Testis (tissue), 3 donors: ENCODE measurements around the gene RAB7B. TPM values are rescaled to one million over a fixed set of nuclear protein-coding genes. Genes with fewer than 3 reads are reported as not detected.

ENCODE experiments used
- DNase-seq: peaks from one replicate; pipeline ENCODE4 v3.0.0-alpha.2; 2019
- H3K27ac ChIP-seq, 2 donors: fragments of 200-600 bp; sonication (generic); one replicate each; pipeline ENCODE4 v1.5.1; 2019
- H3K27me3 ChIP-seq: fragments of 200-600 bp; sonication (generic); one replicate; pipeline ENCODE4 v1.5.1; 2019
- H3K36me3 ChIP-seq: fragments of 200-600 bp; sonication (generic); one replicate; pipeline ENCODE4 v1.5.1; 2017; ENCODE audit warnings: low read depth; ENCODE audit errors: missing control alignments
- H3K4me1 ChIP-seq: fragments of 200-600 bp; sonication (generic); one replicate; pipeline ENCODE4 v1.5.1; 2019
- H3K4me3 ChIP-seq, 2 donors: fragments of 200-600 bp; sonication (generic); one replicate each; pipeline ENCODE4 v1.5.1; 2017 to 2019
- H3K9me3 ChIP-seq: fragments of 200-600 bp; sonication (generic); one replicate; pipeline ENCODE4 v1.5.1; 2017
- POLR2A ChIP-seq: fragments of 450-650 bp; IDR thresholded peaks from one replicate; pipeline ENCODE4 v1.6.1; 2017; ENCODE audit warnings: antibody characterized with exemption, mild to moderate bottlenecking, moderate library complexity
- WGBS, 2 donors: methylation state at CpG; one replicate each; pipeline ENCODE4 v1.1.5; 2018; 5-methylcytosine and 5-hydroxymethylcytosine counted together
- intact Hi-C: fragments of 100-400 bp; cut with DNase I; formaldehyde crosslinking; loops from one replicate; pipeline ENCODE4 v1.15.1; 2023; ENCODE audit warnings: low total_unique reads
- polyA plus RNA-seq: library from polyadenylated mRNA; stranded (reverse); fragments of 350-450 nt; fragmentation: Illumina TruSeq; extraction: RNeasy Lipid Tissue Mini Kit (QIAGEN cat#74804); gene quantifications from one replicate; pipeline ENCODE4 v1.2.3, GENCODE V29; 2014; ENCODE audit warnings: low read depth, low replicate concordance; ENCODE audit not compliant: insufficient read depth
- total RNA-seq, 2 donors: library from RNA; depleted of rRNA; stranded (reverse); fragments of >200 nt; gene quantifications; one replicate each; pipeline ENCODE4 v1.2.3, GENCODE V29; 2016
- TF ChIP-seq, protein P1 (sequence below), 3 experiments: fragments of 450-650 bp in 2 of 3; fragments of 200-600 bp in 1 of 3; sonication (generic) in 1 of 3; IDR thresholded peaks; one replicate each; pipeline ENCODE4 v1.5.1; 2016 to 2019; ENCODE audit warnings: antibody characterized with exemption in 3 of 3, mild to moderate bottlenecking in 2 of 3, moderate library complexity in 1 of 3

RAB7B gene
- total and polyA plus RNA-seq, 3 donors from 2014 or later = 1.7 to 8.4 (median 6.2) TPM

DNA sequence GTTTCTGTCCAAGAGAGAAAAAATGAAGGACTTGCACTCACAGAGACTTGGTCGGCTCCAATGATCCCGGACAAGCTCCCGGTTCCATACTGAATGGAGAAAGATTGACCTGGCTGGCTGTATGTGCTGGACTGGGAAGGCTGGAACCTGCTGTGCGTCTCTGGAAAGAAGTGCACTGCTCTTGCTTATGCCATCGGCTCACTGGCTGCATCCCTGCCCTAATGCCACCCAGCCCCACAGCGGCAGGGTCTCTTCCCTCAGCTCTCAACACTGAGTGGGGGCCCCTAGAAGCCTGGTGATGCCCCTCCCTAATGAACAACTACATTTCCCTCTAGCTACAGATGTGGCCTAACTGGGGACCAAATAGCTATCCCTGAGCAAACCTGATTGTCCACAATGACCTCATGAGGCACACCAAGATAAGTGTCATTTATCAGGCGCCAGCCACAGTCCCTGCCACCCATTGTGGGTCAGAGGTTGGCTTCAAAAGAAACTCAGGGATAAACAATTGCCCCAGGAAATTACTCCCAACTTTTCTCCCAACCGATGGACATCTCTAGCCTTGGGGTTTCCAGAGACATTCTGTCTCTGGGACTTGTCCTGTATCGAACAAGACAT is 17.9 kb upstream of the RAB7B start:
- WGBS, 2 donors = 88 to 90% methylated on average over 7 to 9 of the region's 9 CpGs

GRCh38 chr1:206020393-206021007 is 17.3 kb upstream of the RAB7B start:
- H3K9me3 ChIP-seq = no peaks in the 10 kb centered on the region
- no peak overlapping the region for H3K27ac ChIP-seq
- intact Hi-C loops = no loop called here
- WGBS, 2 donors = 77 to 81% methylated on average over 4 of the region's 4 CpGs
- no peak for DNase-seq
- H3K4me3 ChIP-seq = no peak overlapping the region
- no peaks in the 10 kb centered on the region for H3K27me3 ChIP-seq
- no peaks in the 10 kb centered on the region for H3K36me3 ChIP-seq
- no peaks in the 10 kb centered on the region for H3K4me1 ChIP-seq
- TF ChIP-seq, protein P1, sequence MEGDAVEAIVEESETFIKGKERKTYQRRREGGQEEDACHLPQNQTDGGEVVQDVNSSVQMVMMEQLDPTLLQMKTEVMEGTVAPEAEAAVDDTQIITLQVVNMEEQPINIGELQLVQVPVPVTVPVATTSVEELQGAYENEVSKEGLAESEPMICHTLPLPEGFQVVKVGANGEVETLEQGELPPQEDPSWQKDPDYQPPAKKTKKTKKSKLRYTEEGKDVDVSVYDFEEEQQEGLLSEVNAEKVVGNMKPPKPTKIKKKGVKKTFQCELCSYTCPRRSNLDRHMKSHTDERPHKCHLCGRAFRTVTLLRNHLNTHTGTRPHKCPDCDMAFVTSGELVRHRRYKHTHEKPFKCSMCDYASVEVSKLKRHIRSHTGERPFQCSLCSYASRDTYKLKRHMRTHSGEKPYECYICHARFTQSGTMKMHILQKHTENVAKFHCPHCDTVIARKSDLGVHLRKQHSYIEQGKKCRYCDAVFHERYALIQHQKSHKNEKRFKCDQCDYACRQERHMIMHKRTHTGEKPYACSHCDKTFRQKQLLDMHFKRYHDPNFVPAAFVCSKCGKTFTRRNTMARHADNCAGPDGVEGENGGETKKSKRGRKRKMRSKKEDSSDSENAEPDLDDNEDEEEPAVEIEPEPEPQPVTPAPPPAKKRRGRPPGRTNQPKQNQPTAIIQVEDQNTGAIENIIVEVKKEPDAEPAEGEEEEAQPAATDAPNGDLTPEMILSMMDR (IDR thresholded peaks at IDR 0.05) = no peak
- TF ChIP-seq POLR2A = no peak

More for the DNA sequence above, 17.9 kb upstream of the RAB7B start:
- Histone ChIP-seq H3K36me3 (no peaks in the 10 kb centered on the region), H3K4me3 (no peak overlapping the region), H3K27ac (no peak overlapping the region), H3K4me1 (no peaks in the 10 kb centered on the region), H3K27me3 (no peaks in the 10 kb centered on the region), H3K9me3 (no peaks in the 10 kb centered on the region)
- TF ChIP-seq, protein P1 (IDR thresholded peaks at IDR 0.05) = no peak
- no peak for TF ChIP-seq POLR2A
- DNase-seq = no peak
- intact Hi-C loops = no loop called here

DNA sequence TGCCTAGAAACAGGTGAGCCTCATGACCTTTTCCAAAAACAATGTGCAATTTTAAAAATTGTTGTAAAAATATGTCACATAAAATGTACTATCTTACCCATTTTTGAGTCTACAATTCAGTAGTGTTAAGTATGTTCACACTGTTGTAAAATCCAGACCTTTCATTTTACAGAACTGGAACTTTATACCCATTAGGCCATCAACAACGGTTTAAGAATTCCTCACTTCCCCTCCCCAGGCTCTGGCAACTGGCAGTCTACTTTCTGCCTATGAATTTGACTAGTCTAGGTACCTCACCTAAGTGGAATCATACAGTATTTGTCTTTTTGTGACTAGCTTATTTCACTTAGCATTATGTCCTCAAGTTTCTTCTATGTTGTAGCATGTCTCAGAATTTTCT is 11.9 kb upstream of the RAB7B start:
- TF ChIP-seq POLR2A = no peak
- TF ChIP-seq, protein P1 (IDR thresholded peaks at IDR 0.05) = no peak
- Histone ChIP-seq H3K27ac (no peak overlapping the region), H3K27me3 (no peaks in the 10 kb centered on the region), H3K9me3 (no peaks in the 10 kb centered on the region), H3K4me1 (no peaks in the 10 kb centered on the region), H3K4me3 (no peak overlapping the region), H3K36me3 (no peaks in the 10 kb centered on the region)
- intact Hi-C loops = no loop called here
- no peak for DNase-seq
- 78 to 93% methylated on average over 1 of the region's 1 CpG for WGBS, 2 donors

DNA sequence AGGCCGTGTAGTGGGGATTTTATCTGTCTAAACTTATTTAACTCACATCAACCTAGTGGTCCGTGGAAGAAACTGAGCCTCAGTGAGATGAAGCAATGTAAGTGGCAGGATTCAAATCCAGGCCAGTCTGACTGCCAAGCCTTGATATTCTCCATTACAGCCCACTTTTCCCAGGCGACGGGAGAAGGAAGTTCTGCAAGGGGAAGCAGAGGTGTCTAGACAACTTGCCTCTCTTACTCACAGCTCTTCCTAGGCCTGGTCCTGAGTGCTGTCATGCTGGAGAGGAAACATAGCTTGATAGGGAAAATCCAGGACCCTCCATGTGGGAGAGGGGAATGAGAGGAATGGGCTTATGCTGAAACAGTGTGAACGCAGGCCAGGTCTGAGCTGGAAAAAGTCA is 11.4 kb upstream of the RAB7B start:
- Histone ChIP-seq H3K4me3 (no peak overlapping the region), H3K27ac (no peak overlapping the region), H3K9me3 (no peaks in the 10 kb centered on the region), H3K27me3 (no peaks in the 10 kb centered on the region), H3K36me3 (no peaks in the 10 kb centered on the region), H3K4me1 (no peaks in the 10 kb centered on the region)
- intact Hi-C loops = no loop called here
- DNase-seq = no peak
- TF ChIP-seq POLR2A = no peak
- TF ChIP-seq, protein P1 (IDR thresholded peaks at IDR 0.05) = no peak
- 84 to 92% methylated on average over 5 of the region's 5 CpGs for WGBS, 2 donors
